Measurements from ENCODE around the gene SDC1.
"Not testable (repeated sequence)": the region's sequence is repeated elsewhere in the genome, so short reads cannot be mapped to it uniquely, and the experiment has no call there.

Gene SDC1, protein sequence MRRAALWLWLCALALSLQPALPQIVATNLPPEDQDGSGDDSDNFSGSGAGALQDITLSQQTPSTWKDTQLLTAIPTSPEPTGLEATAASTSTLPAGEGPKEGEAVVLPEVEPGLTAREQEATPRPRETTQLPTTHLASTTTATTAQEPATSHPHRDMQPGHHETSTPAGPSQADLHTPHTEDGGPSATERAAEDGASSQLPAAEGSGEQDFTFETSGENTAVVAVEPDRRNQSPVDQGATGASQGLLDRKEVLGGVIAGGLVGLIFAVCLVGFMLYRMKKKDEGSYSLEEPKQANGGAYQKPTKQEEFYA

DNA sequence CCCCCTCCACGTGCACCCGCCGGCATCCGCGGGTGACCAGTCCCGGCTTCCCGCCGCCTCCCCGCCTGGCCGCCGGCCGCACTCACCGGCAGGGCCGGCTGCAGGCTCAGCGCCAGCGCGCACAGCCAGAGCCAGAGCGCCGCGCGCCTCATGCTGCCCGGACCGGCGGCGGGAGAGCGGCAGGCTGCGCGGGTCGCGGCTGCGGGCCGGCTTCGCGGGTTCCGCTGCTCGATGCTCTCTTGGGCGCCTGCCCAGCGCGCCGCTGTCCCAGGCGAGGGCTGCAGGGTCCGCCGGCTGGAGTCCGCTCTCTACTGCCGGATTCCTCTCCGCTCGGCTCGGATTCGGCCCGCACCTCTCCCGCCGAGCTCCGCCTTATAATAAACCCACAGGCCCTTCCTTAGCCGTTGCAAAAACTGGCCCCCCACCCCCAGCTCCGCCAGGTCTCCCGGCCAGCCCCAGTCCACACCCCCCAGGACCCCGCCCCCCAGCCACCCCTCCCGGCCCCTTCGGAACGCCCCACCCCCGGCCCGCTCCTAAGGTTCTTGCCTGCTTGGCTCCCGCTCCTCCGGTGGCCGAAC is at the start of gene SDC1:
TSS of gene SDC1 (minus strand) at position 415 of the 578 bp plus-strand sequence. CDS start at position 152, 263 bp downstream.
- DNase-seq, result no peak

DNA sequence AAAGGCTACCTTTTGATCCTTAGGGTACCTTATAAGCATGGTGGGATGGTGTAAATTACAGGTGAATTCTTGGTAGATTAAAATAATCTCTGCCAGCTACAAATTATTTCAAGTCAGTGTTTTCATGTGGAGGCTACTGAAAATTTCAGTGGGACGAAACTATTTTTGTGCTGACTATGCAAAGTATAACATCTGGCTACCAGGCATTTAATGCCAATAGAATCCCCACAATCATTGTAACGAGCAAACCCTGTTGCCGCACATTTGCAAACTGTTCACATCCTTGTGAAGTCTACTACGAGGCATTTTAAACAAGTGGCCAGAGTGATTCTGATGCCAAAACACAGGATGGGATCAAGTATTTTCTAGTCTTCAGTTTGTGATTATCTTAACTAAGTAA is 48.1 kb upstream of the SDC1 start:
- no peak for DNase-seq

DNA sequence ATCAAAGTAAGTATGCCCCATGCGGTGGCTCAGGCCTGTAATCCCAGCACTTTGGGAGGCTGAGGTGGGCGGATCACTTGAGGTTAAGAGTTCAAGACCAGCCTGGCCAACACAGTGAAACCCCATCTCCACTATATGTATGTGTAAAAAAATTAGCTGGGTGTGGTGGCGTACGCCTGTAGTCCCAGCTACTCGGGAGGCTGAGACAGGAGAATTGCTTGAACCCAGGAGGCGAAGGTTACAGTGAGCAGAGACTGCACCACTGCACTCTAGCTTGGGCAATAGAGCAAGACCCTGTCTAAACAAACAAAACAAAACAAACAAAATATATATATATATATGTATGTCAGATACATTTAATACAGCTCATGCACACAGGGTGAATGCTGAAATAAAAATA is 43.4 kb upstream of the SDC1 start:
- DNase-seq, result not testable (repeated sequence)

DNA sequence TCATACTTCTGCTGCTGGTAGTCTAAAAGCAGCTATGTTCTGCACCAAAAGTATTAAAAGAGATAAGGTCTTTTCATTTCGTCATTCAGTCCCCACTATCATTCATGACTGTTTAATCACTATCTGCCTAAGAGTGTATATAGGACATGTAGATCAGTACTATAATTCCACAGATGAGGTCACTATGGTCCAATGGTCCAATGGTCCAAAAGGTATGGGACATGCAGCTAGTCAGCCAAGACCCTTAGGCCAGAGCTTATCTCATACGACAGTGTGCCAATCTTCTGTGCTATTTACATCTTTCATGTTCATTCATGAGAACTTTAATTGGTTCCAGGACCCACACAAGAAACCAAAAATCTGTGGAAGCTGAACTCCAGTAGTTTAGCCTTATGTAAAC is 42.6 kb upstream of the SDC1 start:
- DNase-seq, result no peak

DNA sequence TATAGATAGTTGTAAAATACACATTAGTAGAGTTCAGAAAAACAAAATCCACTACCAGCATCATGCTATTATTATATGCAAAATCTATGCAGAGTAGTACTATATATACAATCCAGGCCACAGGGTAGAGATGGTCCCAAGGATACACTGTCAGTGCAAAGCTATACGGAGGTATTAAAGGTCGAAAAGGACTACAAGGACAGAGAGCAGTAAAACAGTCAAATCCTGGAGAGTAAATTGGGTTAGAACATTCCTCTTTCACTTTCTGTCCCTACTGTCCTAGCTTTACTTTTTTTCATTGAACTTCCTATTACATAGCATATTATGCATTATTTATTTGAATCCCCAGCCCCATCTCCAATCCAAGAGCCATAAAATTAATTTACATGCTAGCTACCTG is 39.7 kb upstream of the SDC1 start:
- DNase-seq, result no peak

DNA sequence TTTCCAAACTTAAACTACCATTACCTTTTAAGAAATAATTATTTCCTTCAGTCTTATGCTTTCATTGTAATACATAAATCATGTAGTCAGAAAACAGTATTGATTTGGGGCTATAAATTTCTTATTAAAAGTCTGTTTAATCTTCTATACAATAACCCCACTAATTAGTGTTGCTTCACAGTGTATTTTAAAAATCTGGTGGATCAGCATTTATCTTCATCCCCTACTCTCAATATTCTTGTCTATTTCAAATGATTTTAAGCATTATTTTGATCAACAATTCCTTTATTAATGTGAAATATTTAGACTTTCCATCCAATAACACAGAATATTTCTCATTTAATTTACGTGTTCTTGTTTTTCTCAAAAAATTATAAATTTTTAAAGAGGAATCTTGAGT is 32.5 kb upstream of the SDC1 start:
- no peak for DNase-seq

DNA sequence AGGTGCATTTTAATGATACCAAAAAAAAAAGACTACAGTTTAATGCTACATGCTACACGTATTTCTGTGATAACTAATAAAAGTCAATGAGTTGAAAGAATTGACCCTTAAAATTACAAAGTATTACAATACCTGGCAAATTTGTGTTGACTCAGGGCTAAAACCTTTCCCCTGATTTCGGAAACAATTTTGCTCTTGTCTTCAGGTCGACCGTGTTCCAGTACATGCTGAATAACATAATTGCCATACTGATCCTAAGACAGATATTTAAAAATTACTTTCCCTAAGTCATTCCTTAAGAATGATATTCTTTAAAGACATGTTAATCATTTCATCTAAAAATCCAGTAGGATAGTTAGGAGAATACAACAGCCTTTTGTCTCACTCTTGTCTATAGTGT is 29.8 kb upstream of the SDC1 start:
- no peak for DNase-seq

DNA sequence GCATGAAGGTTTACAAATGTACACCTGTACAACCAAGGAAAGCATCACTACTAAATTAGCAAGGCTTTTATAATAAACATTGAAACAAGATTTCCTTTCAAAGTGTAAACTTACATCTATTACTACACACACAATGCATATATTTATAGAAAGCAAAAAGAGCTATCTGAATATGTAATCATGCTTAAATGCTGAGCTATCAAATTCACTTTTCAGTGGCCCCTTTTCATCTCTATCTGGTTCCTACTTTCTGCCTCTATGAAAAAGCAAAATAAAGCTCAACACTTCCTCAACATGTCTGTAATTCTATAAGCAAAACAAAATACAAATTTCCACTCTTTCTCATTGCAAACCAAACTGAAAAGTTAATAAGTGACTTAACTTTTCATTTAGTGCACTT is 25.5 kb upstream of the SDC1 start:
- no peak for DNase-seq

DNA sequence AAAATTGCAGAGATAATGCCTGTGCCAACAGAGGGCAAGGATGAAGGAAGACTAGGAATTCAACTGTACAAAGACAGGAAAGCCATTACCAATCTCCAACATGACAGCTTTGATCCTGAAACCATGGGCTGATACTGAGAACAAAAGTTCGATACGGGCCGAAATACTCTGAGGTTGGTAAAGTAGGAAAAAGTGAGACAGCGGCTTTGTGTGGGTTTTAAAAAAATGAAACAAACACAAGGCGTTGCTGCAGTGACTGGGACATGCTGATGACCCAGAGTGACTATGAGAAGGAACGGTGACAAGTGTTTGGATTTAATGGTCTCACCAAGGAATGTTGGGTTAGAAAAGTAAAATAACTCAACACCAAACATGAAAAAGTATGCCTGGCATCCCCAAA is 24.2 kb upstream of the SDC1 start:
- DNase-seq, result no peak

DNA sequence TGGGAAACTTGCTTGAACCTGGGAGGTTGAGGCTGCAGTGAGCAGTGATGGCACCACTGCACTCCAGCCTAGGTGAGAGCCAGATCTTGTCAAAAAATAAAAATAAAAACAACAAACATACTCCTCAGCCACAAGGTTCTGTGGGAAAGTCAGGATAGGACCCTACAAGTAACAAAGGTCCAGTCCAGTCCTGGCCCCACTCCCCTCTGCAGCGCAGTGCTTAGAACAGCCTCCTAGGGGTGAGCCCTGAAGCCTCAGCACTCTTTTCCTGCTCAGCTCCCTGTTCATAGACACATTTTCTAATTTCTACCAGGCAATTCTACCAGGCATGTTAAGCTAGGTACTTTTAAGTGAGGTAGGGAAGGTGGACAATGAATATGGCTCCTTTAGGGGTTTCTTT is 22.2 kb upstream of the SDC1 start:
- no peak for DNase-seq

DNA sequence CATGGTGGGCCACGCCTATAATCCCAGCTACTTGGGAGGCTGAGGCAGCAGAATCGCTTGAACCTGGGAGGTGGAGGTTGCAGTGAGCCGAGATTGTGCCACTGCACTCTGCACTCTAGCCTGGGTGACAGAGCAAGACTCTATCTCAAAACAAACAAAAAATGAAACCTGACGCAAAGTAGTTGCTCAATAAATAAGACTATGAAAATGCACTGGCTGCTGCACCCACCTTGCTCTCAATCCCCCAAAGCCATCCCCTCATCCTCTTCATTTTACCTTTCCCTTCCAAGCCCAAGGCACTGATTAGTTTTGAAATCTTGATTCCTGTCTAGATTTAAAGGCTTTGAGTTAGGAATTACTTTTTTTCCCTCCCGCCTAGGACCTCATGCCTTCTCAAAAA is 18.7 kb upstream of the SDC1 start:
- not testable (repeated sequence) for DNase-seq

DNA sequence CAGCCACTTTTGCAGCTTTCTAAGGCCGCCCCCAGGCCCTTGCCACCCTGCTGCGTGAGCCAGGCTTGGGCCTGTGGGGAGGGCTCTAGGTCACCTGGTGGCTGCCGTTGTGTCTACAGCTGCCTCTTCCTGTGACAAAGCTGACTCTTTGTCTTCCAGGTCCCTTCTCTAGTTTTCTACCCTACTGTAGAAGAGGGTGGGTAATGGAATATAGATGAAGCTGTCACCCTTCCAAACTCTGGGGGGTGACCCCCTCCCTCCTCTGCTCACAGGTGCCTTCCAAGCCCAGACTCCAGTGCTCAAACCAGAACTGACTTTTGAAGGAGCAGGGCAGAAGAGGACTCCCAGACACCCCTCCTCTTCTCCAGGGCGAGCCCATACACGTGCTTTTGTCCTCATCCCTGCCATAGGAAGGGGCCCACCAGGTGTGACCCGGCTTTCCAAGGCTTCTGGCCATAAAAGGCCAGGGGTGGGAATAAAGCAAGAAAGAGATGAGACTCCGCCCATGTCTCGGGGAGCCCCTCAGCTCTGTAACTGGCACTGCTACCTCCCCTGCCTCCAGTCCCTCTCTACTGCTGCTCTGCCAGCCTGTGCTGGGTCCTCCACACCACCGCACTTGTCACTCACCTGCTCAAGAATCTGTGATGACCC is 17.9 kb upstream of the SDC1 start:
- DNase-seq, result no peak

DNA sequence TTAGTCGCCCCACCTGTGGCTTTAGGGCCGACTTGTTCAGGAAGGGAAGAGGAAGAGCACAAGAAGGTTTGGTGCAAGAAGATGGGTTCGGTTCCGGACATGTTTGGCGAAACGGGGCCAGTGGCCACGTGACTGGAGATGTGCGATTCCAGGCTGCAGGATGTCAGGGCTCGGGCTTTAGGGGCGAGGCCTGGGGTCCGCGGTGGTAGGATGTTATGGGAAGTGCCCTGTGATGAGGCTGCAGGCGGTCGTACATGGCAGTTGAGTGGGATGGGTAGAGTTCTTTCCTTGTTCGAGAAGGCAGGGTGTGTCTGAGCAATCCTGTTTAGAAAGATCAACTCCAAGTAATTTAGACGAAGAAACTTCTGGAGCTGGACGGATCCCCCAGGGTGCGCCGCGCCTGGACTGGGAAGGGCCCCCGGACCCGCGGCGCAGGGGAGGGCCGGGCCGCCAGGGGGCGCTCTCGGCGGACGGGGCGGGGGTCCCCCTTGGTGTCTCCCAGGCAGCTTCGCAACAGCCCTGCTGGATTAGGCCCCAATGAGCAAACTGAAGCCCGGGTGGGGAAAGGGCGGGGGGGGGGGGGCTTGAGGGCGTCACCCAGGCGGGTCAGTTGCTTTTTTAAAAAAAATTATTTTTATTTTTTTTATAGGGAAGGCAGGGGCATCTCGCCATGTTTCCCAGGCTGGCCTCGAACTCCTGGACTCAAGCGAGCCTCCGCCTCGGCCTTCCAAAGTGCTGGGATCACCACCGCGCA is 17.2 kb upstream of the SDC1 start:
- DNase-seq, result no peak

DNA sequence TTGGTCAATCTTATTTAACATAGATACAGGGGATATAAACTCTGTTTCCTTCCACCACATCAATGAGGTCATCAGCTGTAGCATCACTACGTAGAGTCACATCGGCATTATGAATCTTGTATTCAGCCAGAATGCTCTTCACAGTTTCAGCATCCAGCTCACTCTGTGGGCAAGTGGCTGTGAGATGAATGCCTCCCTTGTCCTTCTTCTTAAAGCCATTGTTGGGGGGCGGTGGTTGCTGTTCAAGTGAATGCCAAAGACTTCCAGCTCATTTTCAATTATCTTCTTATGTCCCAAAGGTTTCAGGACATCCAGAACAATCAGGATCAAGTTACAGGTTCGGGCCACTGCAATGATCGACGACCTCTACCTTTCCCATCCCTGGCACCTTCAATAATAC is 15.4 kb upstream of the SDC1 start:
- not testable (repeated sequence) for DNase-seq

DNA sequence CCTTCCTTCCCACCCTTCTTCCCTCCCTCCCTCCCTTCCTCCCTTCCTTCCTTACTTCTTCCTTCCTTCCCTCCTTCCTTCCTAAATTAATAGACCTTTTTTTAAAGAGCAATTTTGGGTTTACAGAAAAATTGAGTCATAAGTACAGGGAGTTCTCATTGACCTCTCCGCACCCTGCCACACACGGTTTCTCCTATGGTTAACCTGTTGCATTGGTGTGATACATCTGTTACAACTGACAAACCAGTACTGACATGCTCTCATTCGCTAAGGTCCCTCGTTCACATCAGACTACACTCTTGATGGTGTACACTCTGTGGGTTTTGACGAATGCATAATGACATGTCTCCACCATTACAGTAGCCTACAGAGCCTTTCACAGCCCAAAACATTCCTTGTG is 11.6 kb upstream of the SDC1 start:
- no peak for DNase-seq

DNA sequence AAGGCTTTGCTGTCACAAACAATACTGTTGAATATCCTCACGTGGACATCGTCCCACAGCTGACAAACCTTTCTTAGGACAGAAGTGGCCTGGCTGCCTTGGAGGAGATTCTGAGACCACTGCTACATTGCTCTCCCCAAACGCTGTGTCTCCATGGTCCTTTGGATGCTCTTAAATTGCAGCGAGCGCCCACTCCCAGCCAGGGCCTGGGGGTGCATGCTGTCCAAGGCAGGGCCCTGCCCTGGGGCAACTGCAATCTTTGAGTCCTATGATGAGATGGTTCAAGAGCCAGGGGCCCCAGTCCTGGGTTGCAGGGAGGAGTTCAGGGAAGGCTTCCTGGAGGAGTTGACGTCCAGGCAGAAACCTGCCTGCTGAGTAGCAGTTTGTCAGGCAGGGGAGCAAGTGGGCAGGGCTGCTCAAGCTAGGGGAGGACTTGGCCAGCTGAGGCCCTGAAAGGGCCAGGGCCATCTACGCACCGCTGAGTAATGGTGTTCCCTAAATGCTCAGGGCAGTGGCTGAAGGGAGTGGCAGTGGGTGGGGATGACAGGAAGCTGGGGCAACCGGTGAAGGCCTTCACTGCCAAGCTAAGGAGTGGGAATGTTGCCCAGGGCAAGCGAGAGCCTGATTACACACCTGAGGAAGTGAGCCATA is 10.8 kb upstream of the SDC1 start:
- DNase-seq, result no peak

DNA sequence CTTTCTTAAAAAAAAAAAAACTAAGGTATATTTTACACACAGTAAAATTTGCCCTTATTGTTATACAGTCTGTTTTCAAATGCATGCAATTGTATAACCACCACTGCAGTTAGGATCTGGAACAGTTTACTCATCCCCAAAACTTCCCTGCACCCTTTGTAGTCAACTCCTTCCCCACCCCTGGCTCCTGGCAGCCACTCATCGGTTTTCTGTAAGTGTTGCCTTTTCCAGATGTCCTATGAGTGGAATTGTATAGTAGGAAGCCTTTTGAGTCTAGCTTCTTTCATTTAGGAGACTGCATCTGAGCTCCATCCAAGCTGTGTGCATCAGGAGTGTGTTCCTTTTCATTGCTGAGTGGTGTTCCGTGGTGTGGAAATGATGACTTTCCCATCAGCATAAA is 9.7 kb upstream of the SDC1 start:
- DNase-seq, result not testable (repeated sequence)

DNA sequence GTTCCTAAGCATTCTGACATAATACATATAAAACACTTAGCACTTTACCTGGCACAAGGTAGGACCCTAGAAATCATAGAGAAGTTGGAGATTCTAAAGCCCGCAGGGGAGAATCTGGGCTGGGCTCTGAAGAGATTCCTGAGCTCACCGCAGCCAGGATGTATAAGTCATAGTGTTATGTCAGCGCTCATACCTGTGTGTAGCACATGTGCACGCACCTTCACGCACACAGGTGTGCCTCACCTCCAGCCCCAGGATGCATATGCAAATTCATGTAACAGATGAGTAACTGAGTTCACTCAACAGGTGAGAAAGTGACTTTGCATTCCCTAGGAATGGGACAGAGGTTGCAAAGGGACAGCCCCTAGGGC is 7.9 kb upstream of the SDC1 start:
- no peak for DNase-seq

DNA sequence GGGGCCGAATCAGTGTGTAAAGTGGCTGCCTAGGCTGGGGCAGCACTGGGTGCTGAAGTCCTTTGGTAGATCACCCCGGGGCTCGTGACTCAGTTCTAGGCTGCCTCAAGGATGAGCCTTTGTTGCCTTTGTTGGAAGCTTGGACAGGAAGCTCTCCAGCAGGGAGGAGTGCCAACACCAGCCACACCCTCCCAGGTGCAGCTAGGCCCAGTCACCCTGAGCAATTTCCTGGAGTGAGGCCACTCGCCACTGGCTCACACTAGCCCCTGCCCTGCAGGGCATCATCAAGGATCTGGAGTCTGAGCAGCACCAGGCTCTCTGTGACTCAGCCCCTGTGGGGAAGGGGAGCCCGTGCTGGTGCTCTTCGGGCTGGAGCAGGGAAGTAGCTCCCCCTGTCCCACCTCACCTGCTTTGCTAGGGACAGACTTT is 6.7 kb upstream of the SDC1 start:
- no peak for DNase-seq

DNA sequence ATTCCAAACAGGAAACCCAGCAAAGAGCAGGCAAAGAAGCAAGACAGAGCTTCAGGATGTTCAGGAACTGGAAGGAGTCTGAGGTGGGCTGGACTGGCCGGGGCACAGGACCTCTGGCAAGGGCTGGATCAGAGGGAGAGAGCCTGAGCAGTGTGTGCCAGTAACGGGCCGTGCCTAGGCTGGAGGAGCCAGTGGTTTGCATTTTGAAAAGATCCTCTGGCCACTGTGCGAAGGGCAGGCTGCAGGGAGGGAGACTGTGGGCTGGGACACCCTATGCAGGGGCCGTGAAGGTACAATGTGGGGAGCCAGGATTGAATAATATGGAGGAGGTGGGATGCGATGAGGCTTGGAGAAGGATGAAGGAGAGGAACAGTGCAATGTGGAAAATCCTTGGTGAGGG is 6.2 kb upstream of the SDC1 start:
- no peak for DNase-seq

DNA sequence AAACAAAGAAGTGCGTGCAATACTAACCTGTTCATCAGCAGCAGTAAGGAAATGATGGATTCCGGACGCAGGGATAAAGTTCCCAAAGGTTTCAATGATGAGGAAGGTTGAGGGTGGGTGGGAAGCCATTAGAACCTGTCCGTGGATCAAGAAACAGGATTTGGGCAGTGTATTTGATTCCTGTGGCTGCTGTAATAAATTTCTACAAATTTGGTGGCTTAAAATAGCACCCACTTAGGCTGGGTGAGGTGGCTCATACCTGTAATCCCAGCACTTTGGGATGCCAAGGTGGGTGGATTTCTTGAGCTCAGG is 5.1 kb upstream of the SDC1 start:
- no peak for DNase-seq

DNA sequence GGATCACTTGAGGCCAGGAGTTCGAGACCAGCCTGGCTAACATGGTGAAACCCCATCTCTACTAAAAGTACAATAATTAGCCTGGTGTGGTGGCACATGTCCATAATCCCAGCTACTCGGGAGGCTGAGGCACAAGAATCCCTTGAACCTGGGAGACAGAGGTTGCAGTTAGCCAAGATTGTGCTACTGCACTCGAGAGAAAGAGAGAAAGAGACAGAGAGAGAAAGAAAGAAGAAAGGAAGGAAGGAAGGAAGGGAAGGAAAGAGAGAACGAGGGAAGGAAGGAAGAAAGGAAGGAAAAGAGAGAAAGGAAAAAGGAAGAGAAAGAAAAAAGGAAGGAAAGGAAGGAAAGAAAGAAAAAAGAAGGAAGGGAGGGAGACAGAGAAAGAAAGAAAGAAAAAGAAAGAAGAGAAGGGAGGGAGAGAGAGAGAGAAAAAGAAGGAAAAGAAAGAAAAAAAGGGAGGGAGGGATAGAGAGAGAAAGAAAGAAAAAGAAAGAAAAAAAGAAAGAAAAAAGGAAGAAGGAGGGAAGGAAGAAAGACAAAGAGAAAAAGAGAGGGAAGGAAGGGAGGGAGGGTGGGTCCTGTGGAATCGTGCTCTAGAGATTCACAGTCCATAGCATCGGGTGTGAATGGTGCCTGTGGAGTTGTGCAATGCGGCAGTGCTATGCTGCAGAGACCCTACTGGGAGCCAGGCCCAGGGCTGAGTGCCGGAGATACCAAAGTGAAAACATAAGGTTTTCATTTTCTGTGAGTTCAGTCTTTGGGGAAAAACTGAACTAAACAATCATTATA is 4.6 kb upstream of the SDC1 start:
- no peak for DNase-seq

Data from stimulated activated naive CD4-positive, alpha-beta T cell treated with Interleukin-2 at 50 U/mL for 16 hours (primary cell).